ENCODE results near the gene RGL2. TPM values are rescaled to one million over a fixed set of nuclear protein-coding genes. Genes with fewer than 3 reads are reported as not detected.

RGL2 gene
- total and polyA plus RNA-seq, 10 of the 15 experiments (the other 5 are each of a cell fraction or from before 2014, with no cell fraction given) = 0.84 to 21.2 (median 6.8) TPM

GRCh38 chr6:33252759-33253158 lies 46.0 kb downstream of the RGL2 start:
- H3K4me1 ChIP-seq (ENCODE audit: control insufficient read depth, insufficient read depth, low read length) = peaks cover 10% of the 10 kb centered on the region
- H3K79me2 ChIP-seq (ENCODE audit: control insufficient read depth, insufficient read depth, low read length) = peaks cover 13% of the 10 kb centered on the region
- BruUV-seq (replicated peaks) = no TSS peak
- H3K9ac ChIP-seq (ENCODE audit: control insufficient read depth, insufficient read depth, low read length) = no peak overlapping the region
- no peaks in the 10 kb centered on the region for H3K27me3 ChIP-seq (replicated peaks in 1 of 2; ENCODE audit: control insufficient read depth in 2 of 2, insufficient read depth in 2 of 2, low read length in 1 of 2)
- SMC1A ChIA-PET (ENCODE audit: uncharacterized antibody, unreplicated experiment) = no interaction called here
- POLR2A ChIA-PET = no interaction called here
- H3K9me3 ChIP-seq (replicated peaks; ENCODE audit: control insufficient read depth, insufficient read depth, low read length) = no peaks in the 10 kb centered on the region
- RAD21 ChIA-PET (ENCODE audit: unreplicated experiment) = no interaction called here
- intact Hi-C loops (cut with micrococcal nuclease; ENCODE audit: unreplicated experiment) = no loop called here
- H2AFZ ChIP-seq (ENCODE audit: control insufficient read depth, low read depth, low read length) = no peak overlapping the region
- H3K36me3 ChIP-seq (ENCODE audit: control insufficient read depth in 2 of 2, insufficient read depth in 2 of 2, low read length in 1 of 2) = peaks cover 2 to 12% of the 10 kb centered on the region in 2 experiments; a peak in 2 of 4 replicates
- CTCF ChIA-PET = no interaction called here
- no peaks in the 10 kb centered on the region for H4K20me1 ChIP-seq (ENCODE audit: control insufficient read depth, insufficient read depth)
- no peak overlapping the region for H3K4me2 ChIP-seq (ENCODE audit: control insufficient read depth, insufficient read depth)
- in situ Hi-C loops (cut with MboI) = no loop called here
- TF ChIP-seq EZH2 (IDR thresholded peaks at IDR 0.05; ENCODE audit: borderline replicate concordance, control insufficient read depth, low read depth, low read length) (no peak), IRF4 (IDR thresholded peaks at IDR 0.05; ENCODE audit: low read depth, low read length) (no peak), USF1 (IDR thresholded peaks at IDR 0.05; ENCODE audit: borderline replicate concordance, extremely low read length, insufficient read depth, low read depth, low read length) (no peak), ZNF384 (IDR thresholded peaks at IDR 0.05; ENCODE audit: borderline replicate concordance, low read depth, low read length) (no peak), POLR2AphosphoS2 (IDR thresholded peaks at IDR 0.05; ENCODE audit: low read depth, low read length) (no peak), STAT1 (conservative IDR thresholded peaks at IDR 0.05) (no peak), JUND (IDR thresholded peaks at IDR 0.05; ENCODE audit: low read depth, low read length) (no peak), ESRRA (IDR thresholded peaks at IDR 0.05; ENCODE audit: low read length) (no peak)
- ATAC-seq (no peak), DNase-seq (ENCODE audit: low read depth, low spot score) (no peak), FAIRE-seq (no peak)
- no peak overlapping the region for H3K27ac ChIP-seq (ENCODE audit: control insufficient read depth, insufficient read depth)
- no peak overlapping the region for H3K4me3 ChIP-seq
